IMR-90 (cell line): ENCODE measurements around the gene ZNF280B.

Experiments used
- BHLHE40 ChIP-seq: fragments of 150-350 bp; IDR thresholded peaks from 2 replicates; pipeline ENCODE4 v1.6.1; 2016; ENCODE audit warnings: mild to moderate bottlenecking, low read depth, low read length
- POLR2A ChIP-seq: IDR thresholded peaks from 2 replicates; pipeline ENCODE4 v1.6.1; 2012; ENCODE audit warnings: mild to moderate bottlenecking, low read depth, low read length
- RAD21 ChIP-seq: IDR thresholded peaks from 2 replicates; pipeline ENCODE4 v1.6.1; 2012; ENCODE audit warnings: low read length, improper control_type of control experiment
- TF ChIP-seq, protein P1 (sequence below): conservative IDR thresholded peaks from 2 replicates; pipeline ENCODE4 v1.5.1; 2012; ENCODE audit warnings: mild to moderate bottlenecking, low read depth, low read length, improper control_type of control experiment

- TF ChIP-seq POLR2A (no peak), BHLHE40 (no peak), RAD21 (no peak)
- TF ChIP-seq, protein P1, sequence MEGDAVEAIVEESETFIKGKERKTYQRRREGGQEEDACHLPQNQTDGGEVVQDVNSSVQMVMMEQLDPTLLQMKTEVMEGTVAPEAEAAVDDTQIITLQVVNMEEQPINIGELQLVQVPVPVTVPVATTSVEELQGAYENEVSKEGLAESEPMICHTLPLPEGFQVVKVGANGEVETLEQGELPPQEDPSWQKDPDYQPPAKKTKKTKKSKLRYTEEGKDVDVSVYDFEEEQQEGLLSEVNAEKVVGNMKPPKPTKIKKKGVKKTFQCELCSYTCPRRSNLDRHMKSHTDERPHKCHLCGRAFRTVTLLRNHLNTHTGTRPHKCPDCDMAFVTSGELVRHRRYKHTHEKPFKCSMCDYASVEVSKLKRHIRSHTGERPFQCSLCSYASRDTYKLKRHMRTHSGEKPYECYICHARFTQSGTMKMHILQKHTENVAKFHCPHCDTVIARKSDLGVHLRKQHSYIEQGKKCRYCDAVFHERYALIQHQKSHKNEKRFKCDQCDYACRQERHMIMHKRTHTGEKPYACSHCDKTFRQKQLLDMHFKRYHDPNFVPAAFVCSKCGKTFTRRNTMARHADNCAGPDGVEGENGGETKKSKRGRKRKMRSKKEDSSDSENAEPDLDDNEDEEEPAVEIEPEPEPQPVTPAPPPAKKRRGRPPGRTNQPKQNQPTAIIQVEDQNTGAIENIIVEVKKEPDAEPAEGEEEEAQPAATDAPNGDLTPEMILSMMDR = no peak
Observed at GRCh38 chr22:22486132-22486899, 22.2 kb downstream of the ZNF280B start.
